Osteocyte (in vitro differentiated cells): Measurements from ENCODE around the gene HMCN2. TPM values are rescaled to one million over a fixed set of nuclear protein-coding genes. Genes with fewer than 3 reads are reported as not detected.

Source experiments
- DNase-seq: peaks from one replicate; pipeline ENCODE4 v3.0.0; 2021; ENCODE audit warnings: mixed read lengths; ENCODE audit not compliant: unreplicated experiment; ENCODE audit errors: extremely low spot score
- H3K27ac Mint-ChIP-seq: one replicate; pipeline ENCODE4 v1.8.0; 2021; ENCODE audit warnings: mild to moderate bottlenecking, mixed read lengths; ENCODE audit not compliant: unreplicated experiment
- H3K27me3 Mint-ChIP-seq: one replicate; pipeline ENCODE4 v1.8.0; 2021; ENCODE audit warnings: mixed read lengths; ENCODE audit not compliant: unreplicated experiment
- H3K36me3 Mint-ChIP-seq: one replicate; pipeline ENCODE4 v1.8.0; 2021; ENCODE audit warnings: mixed read lengths; ENCODE audit not compliant: unreplicated experiment
- H3K4me1 Mint-ChIP-seq: one replicate; pipeline ENCODE4 v1.8.0; 2021; ENCODE audit warnings: mixed read lengths; ENCODE audit not compliant: unreplicated experiment
- H3K4me3 Mint-ChIP-seq: one replicate; pipeline ENCODE4 v1.8.0; 2021; ENCODE audit warnings: mild to moderate bottlenecking, moderate library complexity, mixed read lengths; ENCODE audit not compliant: unreplicated experiment
- H3K9me3 Mint-ChIP-seq: one replicate; pipeline ENCODE4 v1.8.0; 2021; ENCODE audit warnings: mixed read lengths; ENCODE audit not compliant: unreplicated experiment
- total RNA-seq: library from RNA; stranded (reverse); gene quantifications from 2 replicates; pipeline ENCODE4 v1.2.1, GENCODE V29; 2021
- TF ChIP-seq, protein P1 (sequence below): fragments of 200-600 bp; sonication (generic); IDR thresholded peaks from 2 replicates; pipeline ENCODE4 v1.5.0; 2021; ENCODE audit warnings: antibody characterized with exemption, mild to moderate bottlenecking, moderate library complexity

The HMCN2 gene
- total RNA-seq, 1 donor from 2014 or later = 0.05 TPM

DNA sequence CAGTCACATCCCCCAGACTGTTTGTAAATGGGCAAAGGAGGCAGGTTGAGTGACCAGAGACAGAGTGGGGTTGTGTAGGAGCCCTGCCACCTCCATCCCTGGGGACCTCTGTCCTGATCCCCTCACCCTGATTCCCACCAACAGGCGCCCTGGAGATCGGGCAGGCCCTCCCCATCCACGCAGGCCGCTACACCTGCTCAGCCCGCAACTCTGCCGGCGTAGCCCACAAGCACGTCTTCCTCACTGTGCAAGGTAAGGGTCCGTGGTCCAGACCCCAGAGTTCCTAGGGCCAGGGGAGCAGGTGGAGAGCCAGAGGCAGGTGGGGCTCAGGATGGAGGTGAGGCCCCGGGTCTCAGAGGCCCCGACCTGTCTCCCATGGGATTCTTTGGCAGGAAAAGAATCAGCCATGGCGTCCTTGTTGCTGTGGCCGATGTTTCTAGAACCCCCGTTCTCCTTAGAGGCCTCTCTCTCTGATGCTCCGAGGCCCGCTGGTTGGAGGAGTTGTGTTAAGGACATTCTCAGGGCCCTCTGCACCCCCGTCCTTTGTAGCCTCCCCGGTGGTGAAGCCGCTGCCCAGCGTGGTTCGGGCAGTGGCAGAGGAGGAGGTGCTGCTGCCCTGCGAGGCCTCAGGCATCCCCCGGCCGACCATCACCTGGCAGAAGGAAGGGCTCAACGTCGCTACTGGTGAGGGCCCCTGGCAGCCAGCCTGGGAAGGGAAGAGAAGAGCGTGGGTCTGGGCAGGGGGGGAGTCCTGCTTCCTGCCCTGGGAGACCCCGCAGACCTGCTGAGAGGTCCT lies 137.3 kb downstream of the HMCN2 start:
- Mint-ChIP-seq H3K27me3 (peaks cover 20% of the 10 kb centered on the region), H3K9me3 (no peaks in the 10 kb centered on the region), H3K4me1 (no peaks in the 10 kb centered on the region), H3K27ac (no peak overlapping the region), H3K4me3 (no peak overlapping the region), H3K36me3 (no peaks in the 10 kb centered on the region)
- TF ChIP-seq, protein P1, sequence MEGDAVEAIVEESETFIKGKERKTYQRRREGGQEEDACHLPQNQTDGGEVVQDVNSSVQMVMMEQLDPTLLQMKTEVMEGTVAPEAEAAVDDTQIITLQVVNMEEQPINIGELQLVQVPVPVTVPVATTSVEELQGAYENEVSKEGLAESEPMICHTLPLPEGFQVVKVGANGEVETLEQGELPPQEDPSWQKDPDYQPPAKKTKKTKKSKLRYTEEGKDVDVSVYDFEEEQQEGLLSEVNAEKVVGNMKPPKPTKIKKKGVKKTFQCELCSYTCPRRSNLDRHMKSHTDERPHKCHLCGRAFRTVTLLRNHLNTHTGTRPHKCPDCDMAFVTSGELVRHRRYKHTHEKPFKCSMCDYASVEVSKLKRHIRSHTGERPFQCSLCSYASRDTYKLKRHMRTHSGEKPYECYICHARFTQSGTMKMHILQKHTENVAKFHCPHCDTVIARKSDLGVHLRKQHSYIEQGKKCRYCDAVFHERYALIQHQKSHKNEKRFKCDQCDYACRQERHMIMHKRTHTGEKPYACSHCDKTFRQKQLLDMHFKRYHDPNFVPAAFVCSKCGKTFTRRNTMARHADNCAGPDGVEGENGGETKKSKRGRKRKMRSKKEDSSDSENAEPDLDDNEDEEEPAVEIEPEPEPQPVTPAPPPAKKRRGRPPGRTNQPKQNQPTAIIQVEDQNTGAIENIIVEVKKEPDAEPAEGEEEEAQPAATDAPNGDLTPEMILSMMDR = no peak
- DNase-seq = no peak

DNA sequence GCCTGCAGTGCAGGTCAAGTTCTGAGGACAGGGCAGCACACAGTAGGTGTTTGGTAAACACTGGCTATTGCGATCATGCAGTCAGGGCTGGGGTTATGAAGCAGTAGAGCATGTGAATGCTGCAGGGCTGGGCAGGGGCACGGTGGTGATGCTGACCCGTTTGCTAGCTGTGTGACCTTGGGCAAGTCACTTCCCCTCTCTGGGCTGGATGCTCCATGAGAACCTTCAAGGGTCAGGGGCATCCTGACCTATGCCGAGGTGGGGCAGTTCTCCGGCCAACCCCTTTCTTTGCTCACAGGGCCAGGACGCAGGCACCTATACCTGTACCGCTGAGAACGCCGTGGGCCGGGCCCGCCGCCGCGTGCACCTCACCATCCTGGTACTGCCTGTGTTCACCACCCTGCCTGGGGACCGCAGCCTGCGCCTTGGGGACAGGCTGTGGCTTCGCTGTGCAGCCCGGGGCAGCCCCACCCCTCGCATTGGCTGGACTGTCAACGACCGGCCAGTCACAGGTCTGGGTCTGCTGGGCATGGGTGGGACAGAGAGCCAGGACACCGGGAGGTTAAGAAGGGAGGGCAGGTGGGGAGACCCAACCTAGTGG lies 140.2 kb downstream of the HMCN2 start:
- no peaks in the 10 kb centered on the region for H3K4me1 Mint-ChIP-seq
- no peak overlapping the region for H3K27ac Mint-ChIP-seq
- TF ChIP-seq, protein P1 = no peak
- no peak overlapping the region for H3K4me3 Mint-ChIP-seq
- H3K36me3 Mint-ChIP-seq = no peaks in the 10 kb centered on the region
- DNase-seq = no peak
- no peaks in the 10 kb centered on the region for H3K9me3 Mint-ChIP-seq
- peaks cover 23% of the 10 kb centered on the region for H3K27me3 Mint-ChIP-seq

DNA sequence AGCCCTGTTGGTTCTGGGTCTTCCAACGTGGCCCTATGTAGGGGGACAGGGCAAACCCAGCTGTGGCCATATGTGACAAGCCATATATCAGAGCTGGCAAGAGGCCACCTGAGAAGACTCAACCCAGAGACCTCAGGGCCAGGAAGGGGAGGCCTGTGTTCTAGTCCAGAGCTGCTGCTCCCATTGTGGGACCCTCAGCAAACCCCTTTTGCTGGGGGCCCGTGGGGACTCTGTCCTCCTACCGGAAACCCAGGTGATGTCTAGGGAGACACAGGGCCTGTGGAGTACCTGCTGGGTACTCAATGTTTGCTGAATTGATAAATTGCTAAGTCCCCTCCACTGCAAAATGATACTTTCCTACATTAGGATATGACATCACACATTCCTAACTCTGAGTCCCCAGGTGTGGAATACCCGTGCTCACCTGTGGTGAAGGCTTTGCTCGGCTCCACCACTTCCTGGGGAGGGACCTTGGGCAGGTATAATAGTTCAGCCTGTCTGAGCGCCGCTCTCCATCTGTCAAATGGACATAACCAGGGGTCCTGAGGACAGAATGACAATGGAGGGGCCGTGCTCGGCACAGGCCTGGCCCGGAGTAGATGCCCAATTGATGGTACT lies 140.8 kb downstream of the HMCN2 start:
- DNase-seq = no peak
- no peak overlapping the region for H3K27ac Mint-ChIP-seq
- H3K27me3 Mint-ChIP-seq = peaks cover 26% of the 10 kb centered on the region
- H3K4me3 Mint-ChIP-seq = no peak overlapping the region
- TF ChIP-seq, protein P1 = no peak
- H3K4me1 Mint-ChIP-seq = peaks cover 1% of the 10 kb centered on the region
- H3K36me3 Mint-ChIP-seq = no peaks in the 10 kb centered on the region
- H3K9me3 Mint-ChIP-seq = no peaks in the 10 kb centered on the region

DNA sequence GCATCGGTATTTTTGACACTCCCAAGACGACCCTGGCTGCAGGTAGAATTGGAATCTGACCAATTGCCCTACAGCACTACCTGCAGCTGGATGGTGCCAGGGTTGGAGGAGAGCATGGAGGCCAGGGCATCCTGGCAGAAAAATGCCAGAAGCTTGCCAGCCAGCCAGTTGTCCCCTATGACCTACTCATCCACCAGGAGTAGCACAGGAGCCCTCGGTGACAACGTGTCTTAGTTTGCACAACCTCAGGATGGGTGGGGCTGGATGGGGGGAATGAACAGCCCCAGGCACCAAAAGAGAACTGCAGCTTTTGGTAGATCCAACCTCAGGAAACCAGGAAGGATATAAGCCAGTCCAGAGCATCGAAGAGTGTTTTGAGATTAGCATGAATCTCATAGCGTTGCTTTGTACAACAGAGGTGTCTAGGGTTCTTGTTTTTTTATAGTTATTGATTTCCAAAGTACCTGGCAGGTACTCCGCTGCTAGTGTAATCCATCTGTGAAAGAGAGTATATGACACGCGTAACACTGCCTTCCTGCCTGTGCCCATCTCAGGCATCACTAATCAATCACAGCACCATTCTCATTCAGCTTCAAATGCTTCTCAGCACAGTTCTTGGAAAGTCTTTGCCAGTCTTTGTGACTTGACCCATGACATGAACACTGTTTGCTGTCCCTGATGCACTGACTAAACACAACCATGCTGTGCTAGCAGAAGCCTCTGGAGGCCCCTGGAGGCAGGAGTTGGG lies 142.5 kb downstream of the HMCN2 start:
- Mint-ChIP-seq H3K9me3 (no peaks in the 10 kb centered on the region), H3K36me3 (no peaks in the 10 kb centered on the region), H3K4me3 (no peak overlapping the region), H3K4me1 (peaks cover 1% of the 10 kb centered on the region), H3K27ac (no peak overlapping the region), H3K27me3 (peaks cover 26% of the 10 kb centered on the region)
- no peak for DNase-seq
- TF ChIP-seq, protein P1 = no peak
